HG03460 (cell line): ENCODE data around the gene KLHDC2.
"Not testable (repeated sequence)": the region's sequence is repeated elsewhere in the genome, so short reads cannot be mapped to it uniquely, and the experiment has no call there.

ENCODE experiments used
- ATAC-seq: cut with Tn5 transposase; IDR thresholded peaks from one replicate; pipeline ENCODE4 v1.9.1; 2021; ENCODE audit not compliant: unreplicated experiment

The KLHDC2 gene

GRCh38 chr14:49767571-49768300 lies at the start of gene KLHDC2:
TSS of gene KLHDC2 (plus strand) at chr14:49768153. CDS start at chr14:49768469, 316 bp downstream.
- ATAC-seq, result peak; percentile 88

- no peak for ATAC-seq
These were observed 47.2 kb upstream of the KLHDC2 start for GRCh38 chr14:49720744-49721143.

GRCh38 chr14:49721733-49722435 lies 46.1 kb upstream of the KLHDC2 start:
- not testable (repeated sequence) for ATAC-seq

- ATAC-seq, result no peak
These were observed 40.8 kb upstream of the KLHDC2 start for GRCh38 chr14:49727171-49727570.

GRCh38 chr14:49732896-49733295 lies 35.1 kb upstream of the KLHDC2 start:
- ATAC-seq, result no peak

- ATAC-seq, result no peak
These were observed 34.1 kb upstream of the KLHDC2 start for GRCh38 chr14:49733836-49734235.

GRCh38 chr14:49735669-49736068 lies 32.3 kb upstream of the KLHDC2 start:
- ATAC-seq, result not testable (repeated sequence)

GRCh38 chr14:49745191-49745590 lies 22.8 kb upstream of the KLHDC2 start:
- ATAC-seq, result no peak

- not testable (repeated sequence) for ATAC-seq
These were observed 21.5 kb upstream of the KLHDC2 start for GRCh38 chr14:49746476-49746875.

- ATAC-seq, result no peak
These were observed 13.3 kb upstream of the KLHDC2 start for GRCh38 chr14:49754570-49755097.

- ATAC-seq, result no peak
These were observed 12.6 kb upstream of the KLHDC2 start for GRCh38 chr14:49755378-49755777.

- ATAC-seq, result no peak
These were observed 6.0 kb upstream of the KLHDC2 start for GRCh38 chr14:49761839-49762551.

GRCh38 chr14:49766839-49767238 lies 1.1 kb upstream of the KLHDC2 start:
- no peak for ATAC-seq

- ATAC-seq, result no peak
These were observed 733 bp upstream of the KLHDC2 start for GRCh38 chr14:49767270-49767570.

GRCh38 chr14:49768301-49769121 lies 558 bp downstream of the KLHDC2 start:
- peak; percentile 26 for ATAC-seq

- ATAC-seq, result no peak
These were observed 1.2 kb downstream of the KLHDC2 start for GRCh38 chr14:49769171-49769570.

- ATAC-seq, result no peak
These were observed 1.7 kb downstream of the KLHDC2 start for GRCh38 chr14:49769581-49770211.

- ATAC-seq, result no peak
These were observed 2.4 kb downstream of the KLHDC2 start for GRCh38 chr14:49770212-49770817.

- ATAC-seq, result not testable (repeated sequence)
These were observed 3.7 kb downstream of the KLHDC2 start for GRCh38 chr14:49771691-49772090.

GRCh38 chr14:49774106-49774505 lies 6.2 kb downstream of the KLHDC2 start:
- ATAC-seq, result no peak
